Activated CD4-positive, CD25-positive, alpha-beta regulatory T cell (primary cell): ENCODE results near the gene ADRA1B.

ENCODE experiments used
- DNase-seq, 4 experiments: peaks; one replicate each; lab custom pipeline; 2025; lab: John Stamatoyannopoulos, UW

The ADRA1B gene

DNA sequence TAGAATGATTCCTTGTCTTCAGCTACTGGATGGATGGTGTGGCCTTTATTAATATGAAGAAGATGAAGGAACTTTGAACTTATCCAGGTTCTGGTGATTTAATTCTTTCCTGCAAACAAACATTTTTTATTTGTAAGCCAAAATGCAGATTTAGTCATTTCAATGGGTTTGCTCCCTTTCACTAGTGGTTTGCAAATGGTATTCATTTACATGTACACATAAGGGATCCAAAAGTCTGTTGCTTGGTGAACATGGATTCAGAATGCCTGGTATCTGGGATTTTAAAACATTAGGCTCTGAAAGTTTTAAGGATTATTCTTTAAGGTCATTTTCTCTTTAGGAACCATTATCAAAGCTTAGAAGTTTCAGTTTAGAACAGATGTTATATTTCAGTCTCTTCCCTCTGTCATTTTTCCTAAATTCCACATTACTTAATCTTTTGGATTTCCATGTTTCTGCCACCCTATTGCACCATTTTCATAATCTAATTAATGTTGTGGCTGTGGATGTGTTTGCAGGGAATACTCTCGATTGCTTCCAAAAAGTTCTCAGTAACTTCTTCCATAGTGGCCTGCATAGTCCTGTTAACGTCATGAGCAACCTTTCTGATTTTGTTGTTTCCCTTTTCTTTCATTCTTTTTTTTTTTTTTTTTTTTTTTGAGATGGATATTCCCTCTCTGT, 102.8 kb downstream of the ADRA1B start:
- no peak for DNase-seq

DNA sequence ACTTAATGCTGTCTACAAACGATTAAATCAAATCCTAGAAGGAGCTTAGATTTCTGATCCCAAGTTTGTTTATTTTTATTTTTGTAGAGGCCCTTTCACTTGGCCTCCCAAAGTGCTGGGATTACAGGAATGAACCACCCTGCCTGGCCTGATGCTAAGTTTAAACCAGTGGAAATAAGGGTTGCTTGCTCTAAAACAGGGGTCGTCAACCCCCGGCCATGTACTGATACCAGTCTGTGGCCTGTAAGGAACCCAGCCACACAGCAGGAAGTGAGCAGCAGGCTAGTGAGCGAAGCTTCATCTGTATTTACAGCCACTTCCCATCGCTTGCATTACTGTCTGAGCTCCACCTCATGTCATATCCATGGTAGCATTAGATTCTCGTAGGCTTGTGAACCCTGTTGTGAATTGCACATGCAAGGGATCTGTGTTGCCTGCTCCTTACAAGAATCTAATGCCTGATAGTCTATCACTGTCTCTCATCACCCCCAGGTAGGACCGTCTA, 104.0 kb downstream of the ADRA1B start:
- no peak for DNase-seq

DNA sequence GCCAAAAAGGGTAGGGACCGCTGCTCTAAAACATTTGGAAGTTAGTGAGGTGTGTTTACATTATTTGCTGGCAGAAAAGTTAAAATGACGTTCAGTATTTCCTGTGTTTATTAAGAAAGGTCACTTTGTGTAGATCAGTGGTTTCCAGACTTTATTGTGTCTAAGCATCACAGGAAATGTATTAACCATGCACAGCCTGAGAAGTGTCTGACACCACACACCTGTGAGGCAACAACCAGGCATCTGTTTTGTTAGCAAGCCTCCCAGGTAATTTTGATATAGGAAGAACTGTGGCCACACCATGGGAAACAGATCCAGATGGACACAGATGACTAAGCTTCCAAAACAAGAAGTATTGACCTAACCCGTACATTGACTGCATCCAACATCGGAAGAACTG, 104.7 kb downstream of the ADRA1B start:
- no peak for DNase-seq

DNA sequence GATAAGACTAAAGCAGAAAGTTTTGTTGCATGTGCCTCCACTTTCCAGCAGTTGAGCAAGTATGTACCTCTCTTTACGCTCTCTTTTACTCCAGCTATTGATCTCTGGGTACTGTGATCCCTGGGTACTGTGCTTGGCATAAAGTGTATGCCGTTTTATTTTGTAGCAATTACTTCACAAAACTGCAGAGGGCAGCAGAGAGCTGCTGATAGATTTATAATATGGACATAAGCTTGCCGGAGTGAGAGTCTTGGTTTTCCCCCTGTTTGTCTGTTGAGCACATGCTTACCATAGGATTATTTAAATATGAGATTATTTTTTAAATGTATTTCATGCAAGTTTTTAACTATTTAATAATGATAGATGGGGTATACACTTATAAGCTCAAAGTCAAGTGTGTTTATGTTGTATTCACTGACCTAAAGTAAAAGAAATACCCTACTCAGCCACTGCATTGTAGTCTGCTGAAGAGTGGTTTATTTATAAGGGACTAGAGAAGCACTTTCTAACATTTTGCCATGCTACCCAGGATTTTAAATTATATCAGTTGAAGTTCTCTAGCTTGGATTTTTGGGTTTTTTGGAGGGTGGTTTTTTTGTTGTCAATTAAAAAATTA, 105.7 kb downstream of the ADRA1B start:
- peak in 3 of 4 experiments; percentile 5 to 15 (median 7) for DNase-seq
